Testis (tissue), 3 donors: ENCODE results near the gene PHLPP1. TPM values are rescaled to one million over a fixed set of nuclear protein-coding genes. Genes with fewer than 3 reads are reported as not detected.
A peak's percentile ranks its signal among the peaks of the same experiment; 100 is the strongest.

Experiments
- DNase-seq: peaks from one replicate; pipeline ENCODE4 v3.0.0-alpha.2; 2019
- H3K27ac ChIP-seq, 2 donors: fragments of 200-600 bp; sonication (generic); one replicate each; pipeline ENCODE4 v1.5.1; 2019
- H3K27me3 ChIP-seq: fragments of 200-600 bp; sonication (generic); one replicate; pipeline ENCODE4 v1.5.1; 2019
- H3K36me3 ChIP-seq: fragments of 200-600 bp; sonication (generic); one replicate; pipeline ENCODE4 v1.5.1; 2017; ENCODE audit warnings: low read depth; ENCODE audit errors: missing control alignments
- H3K4me1 ChIP-seq: fragments of 200-600 bp; sonication (generic); one replicate; pipeline ENCODE4 v1.5.1; 2019
- H3K4me3 ChIP-seq, 2 donors: fragments of 200-600 bp; sonication (generic); one replicate each; pipeline ENCODE4 v1.5.1; 2017 to 2019
- H3K9me3 ChIP-seq: fragments of 200-600 bp; sonication (generic); one replicate; pipeline ENCODE4 v1.5.1; 2017
- POLR2A ChIP-seq: fragments of 450-650 bp; IDR thresholded peaks from one replicate; pipeline ENCODE4 v1.6.1; 2017; ENCODE audit warnings: antibody characterized with exemption, mild to moderate bottlenecking, moderate library complexity
- WGBS, 2 donors: methylation state at CpG; one replicate each; pipeline ENCODE4 v1.1.5; 2018; 5-methylcytosine and 5-hydroxymethylcytosine counted together
- intact Hi-C: fragments of 100-400 bp; cut with DNase I; formaldehyde crosslinking; loops from one replicate; pipeline ENCODE4 v1.15.1; 2023; ENCODE audit warnings: low total_unique reads
- polyA plus RNA-seq: library from polyadenylated mRNA; stranded (reverse); fragments of 350-450 nt; fragmentation: Illumina TruSeq; extraction: RNeasy Lipid Tissue Mini Kit (QIAGEN cat#74804); gene quantifications from one replicate; pipeline ENCODE4 v1.2.3, GENCODE V29; 2014; ENCODE audit warnings: low read depth, low replicate concordance; ENCODE audit not compliant: insufficient read depth
- total RNA-seq, 2 donors: library from RNA; depleted of rRNA; stranded (reverse); fragments of >200 nt; gene quantifications; one replicate each; pipeline ENCODE4 v1.2.3, GENCODE V29; 2016
- TF ChIP-seq, protein P1 (sequence below), 3 experiments: fragments of 450-650 bp in 2 of 3; fragments of 200-600 bp in 1 of 3; sonication (generic) in 1 of 3; IDR thresholded peaks; one replicate each; pipeline ENCODE4 v1.5.1; 2016 to 2019; ENCODE audit warnings: antibody characterized with exemption in 3 of 3, mild to moderate bottlenecking in 2 of 3, moderate library complexity in 1 of 3

PHLPP1 gene
- total and polyA plus RNA-seq, 3 donors from 2014 or later, result 31.5 to 60.1 (median 50.5) TPM

DNA sequence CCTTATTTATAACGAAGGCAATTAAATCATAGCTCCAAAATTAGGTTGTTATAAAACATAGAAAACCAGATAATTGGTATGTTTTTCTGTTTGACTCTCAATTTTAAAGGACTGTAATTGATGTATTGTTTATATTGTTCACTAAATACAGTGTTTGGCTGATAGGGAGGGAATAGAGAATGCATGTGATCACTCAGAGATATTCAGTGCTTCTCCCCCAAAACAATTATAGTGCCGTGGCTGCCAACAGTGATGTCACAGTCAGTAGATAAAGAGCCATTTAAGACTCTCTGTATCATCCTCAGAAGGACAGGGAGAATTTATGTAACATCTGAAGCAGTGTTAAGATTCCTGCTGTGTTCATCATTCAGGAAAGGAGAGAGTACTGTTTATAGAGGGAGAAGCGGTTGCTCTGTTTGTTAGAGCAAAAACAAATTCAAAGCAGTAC lies 69.6 kb downstream of the PHLPP1 start:
- H3K4me3 ChIP-seq, result no peak overlapping the region
- peak; percentile 90 for DNase-seq
- H3K27ac ChIP-seq, result peak overlapping the region; percentile 42 to 69
- H3K27me3 ChIP-seq, result no peaks in the 10 kb centered on the region
- TF ChIP-seq, protein P1, sequence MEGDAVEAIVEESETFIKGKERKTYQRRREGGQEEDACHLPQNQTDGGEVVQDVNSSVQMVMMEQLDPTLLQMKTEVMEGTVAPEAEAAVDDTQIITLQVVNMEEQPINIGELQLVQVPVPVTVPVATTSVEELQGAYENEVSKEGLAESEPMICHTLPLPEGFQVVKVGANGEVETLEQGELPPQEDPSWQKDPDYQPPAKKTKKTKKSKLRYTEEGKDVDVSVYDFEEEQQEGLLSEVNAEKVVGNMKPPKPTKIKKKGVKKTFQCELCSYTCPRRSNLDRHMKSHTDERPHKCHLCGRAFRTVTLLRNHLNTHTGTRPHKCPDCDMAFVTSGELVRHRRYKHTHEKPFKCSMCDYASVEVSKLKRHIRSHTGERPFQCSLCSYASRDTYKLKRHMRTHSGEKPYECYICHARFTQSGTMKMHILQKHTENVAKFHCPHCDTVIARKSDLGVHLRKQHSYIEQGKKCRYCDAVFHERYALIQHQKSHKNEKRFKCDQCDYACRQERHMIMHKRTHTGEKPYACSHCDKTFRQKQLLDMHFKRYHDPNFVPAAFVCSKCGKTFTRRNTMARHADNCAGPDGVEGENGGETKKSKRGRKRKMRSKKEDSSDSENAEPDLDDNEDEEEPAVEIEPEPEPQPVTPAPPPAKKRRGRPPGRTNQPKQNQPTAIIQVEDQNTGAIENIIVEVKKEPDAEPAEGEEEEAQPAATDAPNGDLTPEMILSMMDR (IDR thresholded peaks at IDR 0.05), result no peak
- no peak for TF ChIP-seq POLR2A
- peaks cover 26% of the 10 kb centered on the region for H3K4me1 ChIP-seq
- H3K36me3 ChIP-seq, result no peaks in the 10 kb centered on the region
- H3K9me3 ChIP-seq, result no peaks in the 10 kb centered on the region
- WGBS, 2 donors, result 46 to 55% methylated on average over 3 of the region's 3 CpGs
- intact Hi-C loops, result loop anchor here (10.0 kb wide), 1 partner anchor 60 kb away; no protein-coding TSS in a partner anchor

DNA sequence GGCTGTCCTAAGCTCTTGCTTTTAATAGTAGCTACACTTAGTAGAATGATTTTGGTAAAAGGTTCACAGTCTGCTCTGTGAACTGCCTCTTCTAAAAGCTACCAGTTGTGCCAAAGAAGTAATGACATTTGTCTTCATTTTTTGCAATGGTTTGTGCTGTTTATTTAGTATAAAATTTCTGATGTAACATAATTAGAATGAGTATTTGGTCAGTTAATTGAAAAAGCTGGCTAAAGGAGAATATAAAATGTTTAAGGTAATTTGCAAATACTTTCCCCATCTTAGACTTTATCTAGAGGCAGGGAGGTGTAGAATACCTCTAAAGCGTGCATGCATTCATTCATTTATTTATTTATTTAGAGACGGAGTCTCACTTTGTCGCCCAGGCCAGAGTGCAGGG lies 71.3 kb downstream of the PHLPP1 start:
- H3K4me1 ChIP-seq, result peaks cover 31% of the 10 kb centered on the region
- 94 to 97% methylated on average over 3 of the region's 3 CpGs for WGBS, 2 donors

DNA sequence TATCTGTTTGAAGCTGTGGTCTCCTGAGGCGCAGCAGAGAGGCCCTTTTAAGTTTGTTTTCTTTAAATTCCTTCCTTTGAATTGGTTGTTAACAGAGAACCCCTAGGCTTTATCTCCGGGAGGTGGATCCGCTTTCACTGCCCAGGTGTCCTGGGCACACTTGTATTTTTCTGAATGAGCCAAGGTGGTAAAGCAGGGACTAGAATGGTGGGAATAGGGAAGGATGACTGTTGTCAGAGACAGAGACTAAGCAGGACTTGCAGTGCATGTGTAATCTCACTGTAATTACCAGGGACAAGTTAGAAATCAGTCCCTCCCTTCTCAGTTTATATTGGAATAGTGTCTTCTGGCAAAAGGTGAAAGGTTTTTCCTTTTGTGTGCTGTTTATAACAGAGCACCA lies 72.8 kb downstream of the PHLPP1 start:
- H3K36me3 ChIP-seq, result no peaks in the 10 kb centered on the region
- H3K9me3 ChIP-seq, result no peaks in the 10 kb centered on the region
- 89 to 92% methylated on average over 3 of the region's 3 CpGs for WGBS, 2 donors
- TF ChIP-seq, protein P1 (IDR thresholded peaks at IDR 0.05), result no peak
- TF ChIP-seq POLR2A, result no peak
- H3K4me3 ChIP-seq, result no peak overlapping the region
- no peak for DNase-seq
- intact Hi-C loops, result loop anchor here (10.0 kb wide), 1 partner anchor 63 kb away; no protein-coding TSS in a partner anchor
- peak overlapping the region in 1 of 2 donors; percentile 23 for H3K27ac ChIP-seq
- no peaks in the 10 kb centered on the region for H3K27me3 ChIP-seq
- peaks cover 37% of the 10 kb centered on the region for H3K4me1 ChIP-seq

More for the DNA sequence above, 71.3 kb downstream of the PHLPP1 start:
- DNase-seq, result no peak
- no peak overlapping the region for H3K4me3 ChIP-seq
- no peaks in the 10 kb centered on the region for H3K27me3 ChIP-seq
- intact Hi-C loops, result loop anchor here (10.0 kb wide), 1 partner anchor 62 kb away; no protein-coding TSS in a partner anchor
- TF ChIP-seq, protein P1 (IDR thresholded peaks at IDR 0.05), result no peak
- TF ChIP-seq POLR2A, result no peak
- no peaks in the 10 kb centered on the region for H3K36me3 ChIP-seq
- no peaks in the 10 kb centered on the region for H3K9me3 ChIP-seq
- H3K27ac ChIP-seq, result peak overlapping the region in 1 of 2 donors; percentile 27

DNA sequence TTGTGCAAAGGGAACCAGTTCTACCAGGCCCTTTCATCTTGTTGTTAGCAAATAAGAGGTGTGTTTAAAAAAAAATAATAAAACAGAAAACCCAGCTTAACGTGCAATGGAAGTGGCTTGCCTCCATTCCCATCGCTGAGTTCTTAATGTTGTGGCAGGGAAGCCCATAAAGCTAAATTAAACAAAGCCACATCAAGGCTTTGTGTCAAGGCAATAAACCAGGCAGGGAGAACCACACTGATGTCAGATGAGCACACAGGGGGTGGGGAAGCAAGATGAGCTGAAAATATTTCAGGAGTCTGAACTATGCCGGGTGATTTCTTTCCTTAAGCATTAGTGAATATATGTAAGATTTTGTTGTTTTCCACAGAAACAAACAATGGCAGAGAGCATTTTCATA lies 73.5 kb downstream of the PHLPP1 start:
- Histone ChIP-seq H3K27ac (no peak overlapping the region), H3K4me3 (no peak overlapping the region), H3K36me3 (no peaks in the 10 kb centered on the region), H3K9me3 (no peaks in the 10 kb centered on the region), H3K27me3 (no peaks in the 10 kb centered on the region), H3K4me1 (peaks cover 36% of the 10 kb centered on the region)
- 78 to 91% methylated on average over 3 of the region's 3 CpGs for WGBS, 2 donors
- intact Hi-C loops, result loop anchor here (10.0 kb wide), 1 partner anchor 64 kb away; no protein-coding TSS in a partner anchor
- no peak for TF ChIP-seq POLR2A
- TF ChIP-seq, protein P1 (IDR thresholded peaks at IDR 0.05), result no peak
- no peak for DNase-seq
